MM.1S (cell line): ENCODE results near the gene NCAPH2.

Experiments
- DNase-seq: peaks from one replicate; pipeline ENCODE4 v3.0.0-alpha.2; 2015
- H2AFZ ChIP-seq: fragments of 300-600 bp; sonication (generic); 2 replicates; pipeline ENCODE4 v1.6.0; 2016; ENCODE audit warnings: antibody characterized with exemption, low read length
- H3F3A ChIP-seq: fragments of 300-600 bp; sonication (generic); 2 replicates; pipeline ENCODE4 v1.6.1; 2016; ENCODE audit warnings: mild to moderate bottlenecking, antibody characterized with exemption, low read length, moderate library complexity, mixed read lengths; ENCODE audit not compliant: insufficient read depth
- H3K27ac ChIP-seq: fragments of 300-600 bp; sonication (generic); 2 replicates; pipeline ENCODE4 v1.5.1; 2016; ENCODE audit warnings: mild to moderate bottlenecking, low read length
- H3K27me3 ChIP-seq: fragments of 300-600 bp; sonication (generic); replicated peaks from 2 replicates; pipeline ENCODE4 v1.6.0; 2016; ENCODE audit warnings: low read length; ENCODE audit not compliant: insufficient read depth
- H3K36me3 ChIP-seq: fragments of 300-600 bp; sonication (generic); replicated peaks from 2 replicates; pipeline ENCODE4 v1.6.1; 2016; ENCODE audit warnings: mild to moderate bottlenecking, low read length, mixed read lengths; ENCODE audit not compliant: insufficient read depth
- H3K4me1 ChIP-seq: fragments of 300-600 bp; sonication (generic); 2 replicates; pipeline ENCODE4 v1.6.1; 2016; ENCODE audit warnings: low read length, mixed read lengths
- H3K4me2 ChIP-seq: fragments of 300-600 bp; sonication (generic); 2 replicates; pipeline ENCODE4 v1.6.0; 2016; ENCODE audit warnings: low read depth, low read length
- H3K4me3 ChIP-seq: fragments of 300-600 bp; sonication (generic); 2 replicates; pipeline ENCODE4 v1.5.1; 2016; ENCODE audit warnings: low read length, mixed read lengths
- H3K79me2 ChIP-seq: fragments of 300-600 bp; sonication (generic); 2 replicates; pipeline ENCODE4 v1.6.1; 2016; ENCODE audit warnings: mixed run types, low read length, mixed read lengths
- H3K9ac ChIP-seq: fragments of 300-600 bp; sonication (generic); 2 replicates; pipeline ENCODE4 v1.6.1; 2016; ENCODE audit warnings: low read length, mixed read lengths
- H3K9me2 ChIP-seq: fragments of 300-600 bp; sonication (generic); replicated peaks from 2 replicates; pipeline ENCODE4 v1.6.1; 2016; ENCODE audit warnings: mild to moderate bottlenecking, low read length, mixed read lengths; ENCODE audit not compliant: insufficient read depth
- H3K9me3 ChIP-seq: fragments of 300-600 bp; sonication (generic); replicated peaks from 2 replicates; pipeline ENCODE4 v1.6.1; 2016; ENCODE audit warnings: mild to moderate bottlenecking, low read length, mixed read lengths; ENCODE audit not compliant: insufficient read depth
- H4K20me1 ChIP-seq: fragments of 300-600 bp; sonication (generic); 2 replicates; pipeline ENCODE4 v1.6.1; 2016; ENCODE audit warnings: mild to moderate bottlenecking, low read length, moderate library complexity, mixed read lengths; ENCODE audit not compliant: insufficient read depth
- EZH2 ChIP-seq: fragments of 300-600 bp; sonication (generic); optimal IDR thresholded peaks from 2 replicates; pipeline ENCODE3; 2017; ENCODE audit warnings: low read depth, mild to moderate bottlenecking, antibody characterized with exemption, low read length, mixed read lengths
- EZH2phosphoT487 ChIP-seq: fragments of 300-600 bp; sonication (generic); IDR thresholded peaks from 2 replicates; pipeline ENCODE4 v1.6.1; 2018; ENCODE audit warnings: antibody characterized with exemption, low read length
- TF ChIP-seq, protein P1 (sequence below): fragments of 300-600 bp; sonication (generic); IDR thresholded peaks from 2 replicates; pipeline ENCODE4 v1.5.1; 2016; ENCODE audit warnings: antibody characterized with exemption, low read length, mixed read lengths

The NCAPH2 gene

DNA sequence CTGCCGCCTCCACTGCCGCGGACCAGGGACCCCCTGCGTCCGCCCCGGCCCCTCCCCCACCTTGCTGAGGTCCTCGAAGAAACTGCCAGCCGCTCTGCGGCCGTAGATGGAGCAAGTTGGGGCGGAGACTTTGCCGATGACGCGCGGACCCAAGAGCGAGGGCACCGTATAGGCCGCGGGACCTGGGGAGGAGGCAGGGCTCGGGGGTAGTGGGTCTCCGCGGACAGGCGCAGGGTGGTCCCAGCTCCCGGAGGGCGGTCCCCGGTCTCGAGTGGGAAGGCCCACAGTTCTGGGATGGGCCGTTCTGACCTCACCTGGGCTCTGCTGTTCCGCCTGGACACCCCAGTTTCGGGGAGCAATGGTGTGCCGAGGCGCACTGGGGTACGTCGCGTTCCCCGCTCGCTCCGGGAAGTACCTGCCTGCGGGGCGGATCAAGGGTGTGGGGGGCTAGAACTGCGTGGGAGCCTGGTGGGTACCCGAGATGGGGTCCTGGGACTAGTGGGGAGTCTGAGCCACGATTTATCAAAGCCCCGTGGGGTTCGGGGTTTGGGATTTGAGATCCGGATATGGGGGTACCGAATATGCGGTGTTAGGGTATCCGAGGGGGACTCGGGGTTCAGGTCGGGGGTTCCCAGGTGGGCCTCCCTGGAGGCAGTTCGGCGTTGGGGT is 23.0 kb downstream of the NCAPH2 start:
- Histone ChIP-seq H3K27ac (peak overlapping the region; percentile 54; the same call in 1 of the 2 replicates), H3K9ac (peak overlapping the region; percentile 71), H3K4me1 (peaks cover 27% of the 10 kb centered on the region), H2AFZ (peak overlapping the region; percentile 79), H3F3A (peaks cover 22% of the 10 kb centered on the region), H3K4me2 (peak overlapping the region; percentile 95), H3K9me3 (no peaks in the 10 kb centered on the region), H3K27me3 (peaks cover 9% of the 10 kb centered on the region; the same call in 1 of the 2 replicates), H3K79me2 (0 out of 2 replicates have a peak, but pooled peaks cover 4% of the 10 kb centered on the region), H4K20me1 (no peaks in the 10 kb centered on the region), H3K9me2 (no peaks in the 10 kb centered on the region), H3K4me3 (peak overlapping the region; percentile 63), H3K36me3 (no peaks in the 10 kb centered on the region)
- DNase-seq: peak; percentile 77
- TF ChIP-seq, protein P1, sequence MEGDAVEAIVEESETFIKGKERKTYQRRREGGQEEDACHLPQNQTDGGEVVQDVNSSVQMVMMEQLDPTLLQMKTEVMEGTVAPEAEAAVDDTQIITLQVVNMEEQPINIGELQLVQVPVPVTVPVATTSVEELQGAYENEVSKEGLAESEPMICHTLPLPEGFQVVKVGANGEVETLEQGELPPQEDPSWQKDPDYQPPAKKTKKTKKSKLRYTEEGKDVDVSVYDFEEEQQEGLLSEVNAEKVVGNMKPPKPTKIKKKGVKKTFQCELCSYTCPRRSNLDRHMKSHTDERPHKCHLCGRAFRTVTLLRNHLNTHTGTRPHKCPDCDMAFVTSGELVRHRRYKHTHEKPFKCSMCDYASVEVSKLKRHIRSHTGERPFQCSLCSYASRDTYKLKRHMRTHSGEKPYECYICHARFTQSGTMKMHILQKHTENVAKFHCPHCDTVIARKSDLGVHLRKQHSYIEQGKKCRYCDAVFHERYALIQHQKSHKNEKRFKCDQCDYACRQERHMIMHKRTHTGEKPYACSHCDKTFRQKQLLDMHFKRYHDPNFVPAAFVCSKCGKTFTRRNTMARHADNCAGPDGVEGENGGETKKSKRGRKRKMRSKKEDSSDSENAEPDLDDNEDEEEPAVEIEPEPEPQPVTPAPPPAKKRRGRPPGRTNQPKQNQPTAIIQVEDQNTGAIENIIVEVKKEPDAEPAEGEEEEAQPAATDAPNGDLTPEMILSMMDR: no peak
- TF ChIP-seq EZH2: no peak
- no peak for TF ChIP-seq EZH2phosphoT487

DNA sequence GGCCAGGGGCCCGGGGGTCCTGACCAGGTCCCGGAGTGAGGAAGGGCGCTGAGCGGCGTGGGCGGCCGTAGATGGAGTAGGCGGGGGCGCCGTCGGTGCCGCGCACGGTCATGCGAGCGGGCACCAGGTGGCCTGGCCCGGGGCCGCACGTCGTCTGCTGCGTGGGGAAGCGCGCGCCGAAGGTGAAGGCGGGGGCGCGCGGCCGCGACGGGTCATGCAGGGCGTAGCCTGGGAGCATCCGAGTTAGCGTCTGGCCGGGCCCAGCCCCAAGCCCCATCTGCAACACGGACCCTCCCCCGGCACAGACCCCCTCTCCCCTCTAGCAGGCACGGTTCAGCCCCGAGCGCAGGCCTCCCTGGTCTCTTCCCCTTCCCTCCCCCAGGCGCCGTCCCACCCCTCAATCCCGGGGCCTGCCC is 23.5 kb downstream of the NCAPH2 start:
- peaks cover 9% of the 10 kb centered on the region; the same call in 1 of the 2 replicates for H3K27me3 ChIP-seq
- no peaks in the 10 kb centered on the region for H3K36me3 ChIP-seq
- H3K4me2 ChIP-seq: peak overlapping the region; percentile 95
- H4K20me1 ChIP-seq: no peaks in the 10 kb centered on the region
- no peaks in the 10 kb centered on the region for H3K9me3 ChIP-seq
- peak overlapping the region; percentile 79; the same call in 1 of the 2 replicates for H2AFZ ChIP-seq
- peaks cover 28% of the 10 kb centered on the region for H3F3A ChIP-seq
- peaks cover 32% of the 10 kb centered on the region for H3K4me1 ChIP-seq
- peak overlapping the region; percentile 63 for H3K4me3 ChIP-seq
- H3K9ac ChIP-seq: peak overlapping the region; percentile 71
- no peak for DNase-seq
- TF ChIP-seq EZH2: no peak
- TF ChIP-seq EZH2phosphoT487: no peak
- TF ChIP-seq, protein P1: no peak
- no peak overlapping the region for H3K27ac ChIP-seq
- H3K9me2 ChIP-seq: no peaks in the 10 kb centered on the region
- 0 out of 2 replicates have a peak, but pooled peaks cover 2% of the 10 kb centered on the region for H3K79me2 ChIP-seq

DNA sequence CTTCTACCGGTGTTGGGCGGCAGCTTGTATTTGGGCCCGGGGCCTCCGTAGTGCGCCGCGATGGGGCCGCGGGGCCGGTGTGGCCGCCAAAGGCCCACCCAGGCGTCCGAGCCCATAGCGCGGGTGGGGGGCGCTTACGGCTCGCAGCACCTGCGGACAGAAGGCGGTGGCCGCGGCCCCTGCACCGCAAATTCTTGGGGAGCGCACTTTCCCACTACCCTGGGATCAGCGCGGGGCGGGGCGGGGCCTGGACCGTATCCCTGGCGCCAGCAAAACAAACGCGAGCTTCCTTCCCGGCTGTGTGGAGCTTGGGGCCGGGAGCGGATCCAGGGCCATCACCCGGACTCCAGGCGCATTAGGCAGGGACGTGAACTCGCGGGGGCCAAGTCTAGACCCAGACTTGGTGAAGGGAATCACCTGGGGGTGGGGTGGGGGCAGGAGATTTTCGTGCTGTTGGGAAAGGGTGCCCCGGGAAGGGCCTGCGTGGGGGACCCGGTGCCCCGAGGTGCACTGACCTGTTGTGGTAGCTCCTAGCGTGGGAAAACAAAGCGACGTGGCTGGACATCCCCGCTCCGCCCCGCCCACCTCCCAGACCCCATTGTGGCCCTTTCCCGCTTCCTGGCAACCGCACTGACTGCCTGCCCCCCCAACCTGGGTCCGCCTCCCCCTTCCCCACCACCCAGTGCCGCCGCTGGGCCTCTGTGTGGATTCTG is 24.1 kb downstream of the NCAPH2 start:
- Histone ChIP-seq H3K36me3 (no peaks in the 10 kb centered on the region), H3K4me1 (peaks cover 34% of the 10 kb centered on the region), H3F3A (peaks cover 32% of the 10 kb centered on the region), H3K27ac (no peak overlapping the region), H3K4me2 (peak overlapping the region; percentile 95; the same call in 1 of the 2 replicates), H3K9me3 (no peaks in the 10 kb centered on the region), H3K9me2 (no peaks in the 10 kb centered on the region), H2AFZ (no peak overlapping the region), H3K27me3 (peaks cover 9% of the 10 kb centered on the region; the same call in 1 of the 2 replicates), H3K9ac (no peak overlapping the region), H3K79me2 (no peaks in the 10 kb centered on the region), H3K4me3 (no peak overlapping the region; the same call in 1 of the 2 replicates), H4K20me1 (no peaks in the 10 kb centered on the region)
- DNase-seq: no peak
- TF ChIP-seq EZH2phosphoT487: no peak
- TF ChIP-seq EZH2: no peak
- TF ChIP-seq, protein P1: no peak
